ENCODE results near the gene STK40.

DNA sequence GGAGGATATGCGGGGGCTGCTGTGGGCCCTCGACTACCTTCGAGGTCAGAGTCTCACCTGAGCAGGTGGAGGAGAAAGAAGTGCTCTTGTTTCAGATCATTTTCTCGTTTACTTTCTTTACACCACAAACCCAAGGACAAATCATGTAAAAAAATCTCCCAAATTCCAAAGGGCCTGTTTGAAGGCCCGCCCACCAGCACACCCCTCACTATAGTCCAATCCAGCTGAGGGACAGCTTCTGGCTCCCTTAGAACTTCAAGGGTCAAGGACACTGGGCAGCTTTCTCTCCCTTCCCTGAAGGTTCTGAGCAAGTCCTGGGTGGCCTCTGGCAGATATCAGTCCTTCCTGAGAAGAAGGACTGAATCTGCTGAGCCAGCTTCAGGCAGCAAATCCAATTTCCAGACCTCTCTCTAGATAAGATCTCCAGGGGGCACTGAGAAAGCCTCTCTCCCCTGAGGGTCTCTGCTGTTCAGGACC is 5.5 kb downstream of the STK40 start:
- TF ChIP-seq, protein P1, sequence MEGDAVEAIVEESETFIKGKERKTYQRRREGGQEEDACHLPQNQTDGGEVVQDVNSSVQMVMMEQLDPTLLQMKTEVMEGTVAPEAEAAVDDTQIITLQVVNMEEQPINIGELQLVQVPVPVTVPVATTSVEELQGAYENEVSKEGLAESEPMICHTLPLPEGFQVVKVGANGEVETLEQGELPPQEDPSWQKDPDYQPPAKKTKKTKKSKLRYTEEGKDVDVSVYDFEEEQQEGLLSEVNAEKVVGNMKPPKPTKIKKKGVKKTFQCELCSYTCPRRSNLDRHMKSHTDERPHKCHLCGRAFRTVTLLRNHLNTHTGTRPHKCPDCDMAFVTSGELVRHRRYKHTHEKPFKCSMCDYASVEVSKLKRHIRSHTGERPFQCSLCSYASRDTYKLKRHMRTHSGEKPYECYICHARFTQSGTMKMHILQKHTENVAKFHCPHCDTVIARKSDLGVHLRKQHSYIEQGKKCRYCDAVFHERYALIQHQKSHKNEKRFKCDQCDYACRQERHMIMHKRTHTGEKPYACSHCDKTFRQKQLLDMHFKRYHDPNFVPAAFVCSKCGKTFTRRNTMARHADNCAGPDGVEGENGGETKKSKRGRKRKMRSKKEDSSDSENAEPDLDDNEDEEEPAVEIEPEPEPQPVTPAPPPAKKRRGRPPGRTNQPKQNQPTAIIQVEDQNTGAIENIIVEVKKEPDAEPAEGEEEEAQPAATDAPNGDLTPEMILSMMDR (IDR thresholded peaks at IDR 0.05; ENCODE audit: low read length), result no peak
- TF ChIP-seq EZH2phosphoT487 (IDR thresholded peaks at IDR 0.05; ENCODE audit: low read length), result no peak

Data from MM.1S (cell line).